ENCODE data around the gene HDAC7. TPM values are rescaled to one million over a fixed set of nuclear protein-coding genes. Genes with fewer than 3 reads are reported as not detected.

HDAC7 gene
- total RNA-seq, 1 donor from 2014 or later, result 126 TPM

DNA sequence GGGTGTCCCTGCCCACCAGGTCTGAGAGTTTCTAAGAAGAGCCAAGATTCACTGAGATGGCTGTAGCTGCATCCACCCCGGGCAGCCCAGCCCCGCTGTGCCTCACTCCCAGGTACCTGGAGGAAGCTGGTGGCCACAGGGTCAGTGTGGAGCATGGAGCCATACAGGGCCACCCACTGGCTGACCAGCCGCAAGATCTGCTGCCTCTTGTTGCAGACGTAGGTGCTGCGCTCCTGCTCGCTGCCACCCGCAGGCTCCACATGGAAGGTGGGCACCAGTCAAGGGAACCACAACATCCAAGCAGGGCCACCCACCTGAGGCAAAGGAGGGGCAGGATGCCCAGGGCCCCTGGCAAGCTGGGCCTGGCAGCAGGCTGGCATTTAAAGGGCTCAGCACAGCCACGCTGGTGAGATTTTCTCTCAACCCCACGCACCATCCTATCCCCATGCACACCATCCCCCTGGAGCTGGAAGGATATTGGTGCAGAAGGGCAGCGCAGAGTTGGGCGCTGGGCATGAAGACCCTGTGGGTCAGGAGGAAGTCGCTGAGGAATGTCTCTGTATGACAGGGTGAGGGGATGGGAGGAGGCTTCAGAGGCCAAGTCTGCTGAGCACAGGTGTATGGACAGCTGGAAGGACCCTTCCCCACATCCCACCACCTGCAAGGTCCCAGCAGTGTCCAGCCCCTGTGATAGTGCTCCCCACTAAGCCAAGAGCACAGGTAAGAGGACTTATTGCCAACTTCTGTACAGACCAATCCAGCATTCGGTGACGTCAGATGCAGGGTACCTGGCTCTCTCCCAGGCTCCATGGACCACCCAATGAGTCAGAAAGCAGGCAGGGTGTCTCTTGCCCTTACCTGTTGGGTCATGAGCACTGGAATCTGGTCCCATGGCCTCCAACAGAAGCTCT is 71.9 kb downstream of the HDAC7 start:
- CTCF ChIA-PET, result interaction anchor here (0.9 to 10.0 kb wide), 4 partner anchors 10 to 88 kb away, joined by 3 to 416 read pairs (median 7); partner anchors contain the start of genes RAPGEF3 and SLC48A1
- Mint-ChIP-seq H3K27ac (peak overlapping the region; percentile 57), H3K4me3 (no peak overlapping the region), H3K4me1 (peaks cover 54% of the 10 kb centered on the region), H3K9me3 (no peaks in the 10 kb centered on the region), H3K27me3 (no peaks in the 10 kb centered on the region), H3K36me3 (ENCODE audit: low read depth) (no peaks in the 10 kb centered on the region)
- DNase-seq (no peak), ATAC-seq (ENCODE audit: low read depth) (no peak)
- intact Hi-C loops (cut with micrococcal nuclease), result loop anchor here (1.0 kb wide), 1 partner anchor 7 kb away; no protein-coding TSS in a partner anchor
- TF ChIP-seq, protein P1, sequence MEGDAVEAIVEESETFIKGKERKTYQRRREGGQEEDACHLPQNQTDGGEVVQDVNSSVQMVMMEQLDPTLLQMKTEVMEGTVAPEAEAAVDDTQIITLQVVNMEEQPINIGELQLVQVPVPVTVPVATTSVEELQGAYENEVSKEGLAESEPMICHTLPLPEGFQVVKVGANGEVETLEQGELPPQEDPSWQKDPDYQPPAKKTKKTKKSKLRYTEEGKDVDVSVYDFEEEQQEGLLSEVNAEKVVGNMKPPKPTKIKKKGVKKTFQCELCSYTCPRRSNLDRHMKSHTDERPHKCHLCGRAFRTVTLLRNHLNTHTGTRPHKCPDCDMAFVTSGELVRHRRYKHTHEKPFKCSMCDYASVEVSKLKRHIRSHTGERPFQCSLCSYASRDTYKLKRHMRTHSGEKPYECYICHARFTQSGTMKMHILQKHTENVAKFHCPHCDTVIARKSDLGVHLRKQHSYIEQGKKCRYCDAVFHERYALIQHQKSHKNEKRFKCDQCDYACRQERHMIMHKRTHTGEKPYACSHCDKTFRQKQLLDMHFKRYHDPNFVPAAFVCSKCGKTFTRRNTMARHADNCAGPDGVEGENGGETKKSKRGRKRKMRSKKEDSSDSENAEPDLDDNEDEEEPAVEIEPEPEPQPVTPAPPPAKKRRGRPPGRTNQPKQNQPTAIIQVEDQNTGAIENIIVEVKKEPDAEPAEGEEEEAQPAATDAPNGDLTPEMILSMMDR (IDR thresholded peaks at IDR 0.05), result no peak
- POLR2A ChIA-PET, result interaction anchor here (1.1 to 3.0 kb wide), 4 partner anchors 8 to 18 kb away, joined by 3 to 11 read pairs (median 6); partner anchors contain the start of gene RAPGEF3

DNA sequence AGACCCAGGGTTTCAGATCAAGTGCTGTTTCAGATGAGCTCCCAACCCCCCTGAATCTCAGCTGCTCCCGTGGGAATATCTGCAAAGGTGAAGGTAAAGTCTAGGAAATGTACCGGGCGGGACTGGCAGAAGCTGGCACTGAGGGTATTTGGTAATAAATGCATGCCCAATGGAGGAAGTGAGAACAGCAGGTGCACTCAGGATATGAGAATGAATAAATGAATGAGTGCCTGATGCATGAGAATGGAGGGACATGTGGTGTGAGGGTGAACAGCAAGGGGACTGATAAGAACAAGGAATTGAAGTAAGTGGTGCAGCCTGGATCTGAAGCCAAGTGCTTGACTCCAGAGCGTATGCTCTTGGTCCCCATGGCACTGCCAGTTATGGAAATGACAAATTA is 72.6 kb downstream of the HDAC7 start:
- no peaks in the 10 kb centered on the region for H3K36me3 Mint-ChIP-seq (ENCODE audit: low read depth)
- ChIA-PET CTCF (interaction anchor here (0.9 to 10.0 kb wide), 4 partner anchors 11 to 89 kb away, joined by 3 to 416 read pairs (median 7); partner anchors contain the start of genes RAPGEF3 and SLC48A1), POLR2A (interaction anchor here (1.1 to 3.0 kb wide), 3 partner anchors 9 to 18 kb away, joined by 5 to 11 read pairs (median 8); partner anchors contain the start of gene RAPGEF3)
- no peaks in the 10 kb centered on the region for H3K27me3 Mint-ChIP-seq
- peaks cover 54% of the 10 kb centered on the region for H3K4me1 Mint-ChIP-seq
- peak overlapping the region; percentile 57 for H3K27ac Mint-ChIP-seq
- DNase-seq (no peak), ATAC-seq (ENCODE audit: low read depth) (peak; percentile 90)
- TF ChIP-seq, protein P1 (IDR thresholded peaks at IDR 0.05), result no peak
- peak overlapping the region; percentile 21 for H3K4me3 Mint-ChIP-seq
- intact Hi-C loops (cut with micrococcal nuclease), result loop anchor here (1.0 kb wide), 1 partner anchor 8 kb away; no protein-coding TSS in a partner anchor
- no peaks in the 10 kb centered on the region for H3K9me3 Mint-ChIP-seq

DNA sequence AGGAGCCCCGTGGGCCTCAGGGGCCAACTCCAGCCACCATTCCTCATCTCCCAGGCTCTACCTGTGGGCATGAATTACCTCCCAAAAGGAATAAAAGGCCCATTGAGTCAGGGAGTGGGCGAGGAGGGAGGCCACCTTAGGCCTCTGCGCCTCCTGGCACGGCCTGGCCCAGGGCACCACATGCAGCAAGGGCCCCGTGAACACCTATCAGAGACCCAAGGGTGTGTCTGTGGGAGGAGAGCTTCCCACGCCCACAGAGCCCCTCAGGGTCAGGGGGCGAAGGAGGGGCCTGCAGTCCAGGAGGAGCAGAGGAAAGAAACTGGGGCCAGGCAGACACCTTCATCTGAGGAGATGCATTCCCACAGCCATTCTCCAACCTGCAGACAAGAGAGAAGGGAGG is 73.2 kb downstream of the HDAC7 start:
- ChIA-PET CTCF (interaction anchor here (0.9 to 10.0 kb wide), 3 partner anchors 12 to 89 kb away, joined by 3 to 416 read pairs (median 11); partner anchors contain the start of genes RAPGEF3 and SLC48A1), POLR2A (interaction anchor here (1.1 to 3.0 kb wide), 3 partner anchors 9 to 19 kb away, joined by 5 to 11 read pairs (median 8); partner anchors contain the start of gene RAPGEF3)
- intact Hi-C loops (cut with micrococcal nuclease), result no loop called here
- ATAC-seq (ENCODE audit: low read depth) (no peak), DNase-seq (no peak)
- H3K27me3 Mint-ChIP-seq, result no peaks in the 10 kb centered on the region
- H3K4me1 Mint-ChIP-seq, result peaks cover 59% of the 10 kb centered on the region
- H3K36me3 Mint-ChIP-seq (ENCODE audit: low read depth), result no peaks in the 10 kb centered on the region
- peak overlapping the region; percentile 57 for H3K27ac Mint-ChIP-seq
- H3K4me3 Mint-ChIP-seq, result peak overlapping the region; percentile 21
- TF ChIP-seq, protein P1 (IDR thresholded peaks at IDR 0.05), result no peak
- H3K9me3 Mint-ChIP-seq, result no peaks in the 10 kb centered on the region

DNA sequence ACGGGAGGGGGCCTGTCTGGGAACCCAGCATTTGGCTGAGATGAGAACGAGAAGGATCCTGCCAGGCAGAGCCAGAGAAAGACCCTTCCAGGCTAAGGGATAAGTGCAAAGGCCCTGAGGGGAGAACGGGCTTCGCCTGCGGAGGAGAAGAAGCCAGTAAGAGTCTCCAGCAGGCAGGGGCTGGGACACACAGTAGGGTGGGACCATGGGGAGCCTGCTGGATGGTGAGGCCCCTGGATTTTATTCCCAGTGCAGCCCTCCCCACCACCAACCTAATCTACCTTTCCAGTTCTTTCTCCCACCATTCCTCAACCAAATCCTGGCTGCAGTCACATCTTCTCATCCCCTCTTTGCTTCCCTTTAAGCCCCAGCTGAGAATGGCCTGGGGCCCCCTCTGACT is 73.6 kb downstream of the HDAC7 start:
- Mint-ChIP-seq H3K4me3 (no peak overlapping the region), H3K36me3 (ENCODE audit: low read depth) (no peaks in the 10 kb centered on the region), H3K27ac (no peak overlapping the region), H3K27me3 (no peaks in the 10 kb centered on the region), H3K9me3 (no peaks in the 10 kb centered on the region), H3K4me1 (peaks cover 63% of the 10 kb centered on the region)
- no peak for ATAC-seq (ENCODE audit: low read depth)
- ChIA-PET POLR2A (interaction anchor here (3.0 kb wide), 1 partner anchor 13 kb away, joined by 11 read pairs; the partner anchor contains the start of gene RAPGEF3), CTCF (interaction anchor here (2.0 to 10.0 kb wide), 2 partner anchors 12 to 24 kb away, joined by 11 to 416 read pairs; partner anchors contain the start of genes RAPGEF3 and SLC48A1)
- DNase-seq, result no peak
- intact Hi-C loops (cut with micrococcal nuclease), result no loop called here
- TF ChIP-seq, protein P1 (IDR thresholded peaks at IDR 0.05), result no peak

Measured in activated B cell treated with CpG ODN at 0.5 μM for 24 hours (primary cell).